Neural progenitor cell (in vitro differentiated cells): ENCODE data around the gene PF4V1.

Source experiments
- CTCF ChIP-seq: fragments of 200-600 bp; sonication (generic); IDR thresholded peaks from 2 replicates; pipeline ENCODE4 v1.5.1; 2017; ENCODE audit warnings: antibody characterized with exemption, mild to moderate bottlenecking
- EZH2 ChIP-seq: fragments of 200-600 bp; sonication (generic); IDR thresholded peaks from 2 replicates; pipeline ENCODE4 v1.6.1; 2017; ENCODE audit warnings: antibody characterized with exemption, mild to moderate bottlenecking, moderate library complexity

- no peak for TF ChIP-seq CTCF
- TF ChIP-seq EZH2 = no peak
These were observed 49.0 kb downstream of the PF4V1 start for GRCh38 chr4:73902038-73902637.
